PC-9 (cell line): ENCODE results near the gene SMC3. TPM values are rescaled to one million over a fixed set of nuclear protein-coding genes. Genes with fewer than 3 reads are reported as not detected.

Source experiments
- BruUV-seq: library from RNA; stranded (reverse); fragments of 400-500 nt; replicated peaks from 2 replicates; lab custom pipeline; 2021; lab: Mats Ljungman, UMichigan
- CTCF ChIA-PET: fragments of 300-600 bp; sonication (Branson Sonifier 250); formaldehyde crosslinking; loops from one replicate; lab custom pipeline; 2022; ENCODE audit warnings: antibody characterized with exemption; lab: Charles Lee
- POLR2A ChIA-PET: fragments of 300-600 bp; sonication (Branson Sonifier 250); formaldehyde crosslinking; loops from one replicate; lab custom pipeline; 2022; ENCODE audit warnings: antibody characterized with exemption; ENCODE audit not compliant: unreplicated experiment; lab: Charles Lee
- DNase-seq, 2 experiments: peaks; one replicate each; pipeline versions ENCODE4 v3.0.0 to v3.0.0-alpha.2; 2015 to 2022; ENCODE audit warnings: mixed read lengths in 1 of 2
- H2AFZ ChIP-seq: fragments of 200-600 bp; sonication (generic); 2 replicates; pipeline ENCODE4 v1.8.1; 2017; ENCODE audit warnings: antibody characterized with exemption
- H3F3A ChIP-seq: fragments of 200-600 bp; sonication (generic); 2 replicates; pipeline ENCODE4 v1.8.1; 2017; ENCODE audit warnings: antibody characterized with exemption, mild to moderate bottlenecking, low read depth; ENCODE audit not compliant: insufficient read depth
- H3K27ac ChIP-seq: fragments of 200-600 bp; sonication (generic); 2 replicates; pipeline ENCODE4 v1.6.1; 2016; ENCODE audit warnings: mixed run types
- H3K27me3 ChIP-seq: fragments of 200-600 bp; sonication (generic); 2 replicates; pipeline ENCODE4 v1.6.1; 2016; ENCODE audit warnings: low read depth, mixed run types; ENCODE audit not compliant: insufficient read depth
- H3K36me3 ChIP-seq: fragments of 200-600 bp; sonication (generic); 2 replicates; pipeline ENCODE4 v1.6.1; 2016; ENCODE audit warnings: low read depth, mixed run types
- H3K4me1 ChIP-seq: fragments of 200-600 bp; sonication (generic); replicated peaks from 2 replicates; pipeline ENCODE4 v1.6.1; 2016; ENCODE audit warnings: mixed run types; ENCODE audit not compliant: insufficient read depth
- H3K4me2 ChIP-seq: fragments of 200-600 bp; sonication (generic); 2 replicates; pipeline ENCODE4 v1.6.1; 2017; ENCODE audit warnings: mixed run types
- H3K4me3 ChIP-seq: fragments of 200-600 bp; sonication (generic); 2 replicates; pipeline ENCODE4 v1.6.1; 2016; ENCODE audit warnings: mixed run types
- H3K79me2 ChIP-seq: fragments of 200-600 bp; sonication (generic); 2 replicates; pipeline ENCODE4 v1.6.1; 2017; ENCODE audit warnings: low read depth, mixed run types
- H3K9me2 ChIP-seq: fragments of 200-600 bp; sonication (generic); 2 replicates; pipeline ENCODE4 v1.8.1; 2017; ENCODE audit warnings: mild to moderate bottlenecking; ENCODE audit not compliant: insufficient read depth
- H3K9me3 ChIP-seq: fragments of 200-600 bp; sonication (generic); 2 replicates; pipeline ENCODE4 v1.8.1; 2016; ENCODE audit warnings: low read depth; ENCODE audit not compliant: insufficient read depth
- H4K20me1 ChIP-seq: fragments of 200-600 bp; sonication (generic); 2 replicates; pipeline ENCODE4 v1.8.1; 2017; ENCODE audit not compliant: insufficient read depth
- CTCF ChIP-seq: fragments of 200-600 bp; sonication (generic); conservative IDR thresholded peaks from 2 replicates; pipeline ENCODE4 v1.6.1; 2017; ENCODE audit warnings: mixed run types, antibody characterized with exemption, mild to moderate bottlenecking, moderate library complexity
- EZH2 ChIP-seq: fragments of 200-600 bp; sonication (generic); IDR thresholded peaks from 2 replicates; pipeline ENCODE4 v1.8.0; 2017; ENCODE audit warnings: antibody characterized with exemption, low read depth
- intact Hi-C: fragments of 100-400 bp; cut with micrococcal nuclease; formaldehyde crosslinking; loops from one replicate; pipeline ENCODE4 v1.10.0; 2022; ENCODE audit not compliant: unreplicated experiment
- total RNA-seq: library from RNA; stranded (reverse); gene quantifications from 2 replicates; pipeline ENCODE4 v1.2.3, GENCODE V29; 2021

Gene SMC3
- total RNA-seq, 1 experiment from 2014 or later, result 31.2 TPM

GRCh38 chr10:110613996-110614495 lies 46.6 kb downstream of the SMC3 start:
- ChIA-PET CTCF (no interaction called here), POLR2A (no interaction called here)
- no peak overlapping the region for H2AFZ ChIP-seq
- H3K27ac ChIP-seq, result no peak overlapping the region
- intact Hi-C loops, result loop anchor here (5.0 kb wide), 2 partner anchors 278 to 1523 kb away; no protein-coding TSS in a partner anchor
- no TSS peak for BruUV-seq
- no peaks in the 10 kb centered on the region for H3K9me2 ChIP-seq
- no peaks in the 10 kb centered on the region for H3K27me3 ChIP-seq
- no peak overlapping the region for H3K4me3 ChIP-seq
- no peak for DNase-seq
- H3K4me1 ChIP-seq, result 0 out of 2 replicates have a peak, but pooled peaks cover 6% of the 10 kb centered on the region
- no peak for TF ChIP-seq CTCF
- no peaks in the 10 kb centered on the region for H3K36me3 ChIP-seq
- H3K4me2 ChIP-seq, result no peak overlapping the region
- no peaks in the 10 kb centered on the region for H3K9me3 ChIP-seq
- H4K20me1 ChIP-seq, result no peaks in the 10 kb centered on the region
- no peaks in the 10 kb centered on the region for H3K79me2 ChIP-seq
- H3F3A ChIP-seq, result peaks cover 6% of the 10 kb centered on the region; the same call in 1 of the 2 replicates

- Histone ChIP-seq H3K27me3 (no peaks in the 10 kb centered on the region), H3K4me1 (0 out of 2 replicates have a peak, but pooled peaks cover 6% of the 10 kb centered on the region), H3K4me2 (no peak overlapping the region), H3K27ac (no peak overlapping the region), H3K36me3 (no peaks in the 10 kb centered on the region), H3F3A (no peaks in the 10 kb centered on the region), H3K9me3 (no peaks in the 10 kb centered on the region), H3K4me3 (no peak overlapping the region), H3K9me2 (no peaks in the 10 kb centered on the region), H3K79me2 (no peaks in the 10 kb centered on the region), H2AFZ (no peak overlapping the region), H4K20me1 (no peaks in the 10 kb centered on the region)
- ChIA-PET POLR2A (no interaction called here), CTCF (interaction anchor here (0.8 kb wide), 1 partner anchor 570 kb away, joined by 5 read pairs; no protein-coding TSS in a partner anchor)
- TF ChIP-seq EZH2 (no peak), CTCF (no peak)
- intact Hi-C loops, result no loop called here
- BruUV-seq, result no TSS peak
- no peak for DNase-seq
These were observed 47.7 kb downstream of the SMC3 start for GRCh38 chr10:110615057-110615747.

- H3K9me3 ChIP-seq, result no peaks in the 10 kb centered on the region
- ChIA-PET CTCF (interaction anchor here (0.6 kb wide), 1 partner anchor 59 kb away, joined by 5 read pairs; no protein-coding TSS in a partner anchor), POLR2A (no interaction called here)
- no peaks in the 10 kb centered on the region for H3K4me1 ChIP-seq
- DNase-seq, result no peak
- H3K9me2 ChIP-seq, result no peaks in the 10 kb centered on the region
- no peaks in the 10 kb centered on the region for H3K36me3 ChIP-seq
- no peak overlapping the region for H2AFZ ChIP-seq
- H3F3A ChIP-seq, result no peaks in the 10 kb centered on the region
- no peak overlapping the region for H3K4me3 ChIP-seq
- no peaks in the 10 kb centered on the region for H4K20me1 ChIP-seq
- no peak for TF ChIP-seq EZH2
- no peak for TF ChIP-seq CTCF
- H3K27ac ChIP-seq, result no peak overlapping the region
- no peaks in the 10 kb centered on the region for H3K79me2 ChIP-seq
- H3K27me3 ChIP-seq, result no peaks in the 10 kb centered on the region
- H3K4me2 ChIP-seq, result no peak overlapping the region
- no TSS peak for BruUV-seq
- intact Hi-C loops, result no loop called here
These were observed 49.1 kb downstream of the SMC3 start for GRCh38 chr10:110616493-110617033.
